HG02610 (cell line): Measurements from ENCODE around the gene GSG1L2.

Source experiments
- ATAC-seq: cut with Tn5 transposase; IDR thresholded peaks from one replicate; pipeline ENCODE4 v1.9.1; 2021; ENCODE audit warnings: mild to moderate bottlenecking, moderate library complexity; ENCODE audit not compliant: unreplicated experiment

The GSG1L2 gene

GRCh38 chr17:9821921-9822320 lies at the start of gene GSG1L2:
GSG1L2 (minus strand) TSS chr17:9822079; CDS start chr17:9822071, 8 bp downstream.
- ATAC-seq: no peak

GRCh38 chr17:9868552-9868951 lies 46.7 kb upstream of the GSG1L2 start:
- no peak for ATAC-seq

- ATAC-seq: no peak
Measured at GRCh38 chr17:9865586-9865985, 43.7 kb upstream of the GSG1L2 start.

GRCh38 chr17:9862949-9863348 lies 41.1 kb upstream of the GSG1L2 start:
- no peak for ATAC-seq

- ATAC-seq: no peak
Measured at GRCh38 chr17:9862220-9862619, 40.3 kb upstream of the GSG1L2 start.

GRCh38 chr17:9860851-9861250 lies 39.0 kb upstream of the GSG1L2 start:
- no peak for ATAC-seq

GRCh38 chr17:9859781-9860180 lies 37.9 kb upstream of the GSG1L2 start:
- no peak for ATAC-seq

- no peak for ATAC-seq
Measured at GRCh38 chr17:9855036-9855435, 33.2 kb upstream of the GSG1L2 start.

- ATAC-seq: no peak
Measured at GRCh38 chr17:9854255-9854654, 32.4 kb upstream of the GSG1L2 start.

GRCh38 chr17:9850151-9850550 lies 28.3 kb upstream of the GSG1L2 start:
- ATAC-seq: no peak

- no peak for ATAC-seq
Measured at GRCh38 chr17:9845306-9845705, 23.4 kb upstream of the GSG1L2 start.

GRCh38 chr17:9844153-9844552 lies 22.3 kb upstream of the GSG1L2 start:
- no peak for ATAC-seq

GRCh38 chr17:9843152-9844010 lies 21.5 kb upstream of the GSG1L2 start:
- no peak for ATAC-seq

GRCh38 chr17:9842057-9842758 lies 20.3 kb upstream of the GSG1L2 start:
- no peak for ATAC-seq

- ATAC-seq: no peak
Measured at GRCh38 chr17:9839433-9839832, 17.6 kb upstream of the GSG1L2 start.

GRCh38 chr17:9837551-9838471 lies 15.9 kb upstream of the GSG1L2 start:
- no peak for ATAC-seq

GRCh38 chr17:9833922-9834321 lies 12.0 kb upstream of the GSG1L2 start:
- ATAC-seq: no peak

GRCh38 chr17:9830711-9831110 lies 8.8 kb upstream of the GSG1L2 start:
- ATAC-seq: no peak

- no peak for ATAC-seq
Measured at GRCh38 chr17:9829343-9829742, 7.5 kb upstream of the GSG1L2 start.

- no peak for ATAC-seq
Measured at GRCh38 chr17:9828296-9829295, 6.7 kb upstream of the GSG1L2 start.
